WTC11 (cell line): ENCODE data around the gene EXOSC2.

ENCODE experiments used
- ATF1 ChIP-seq: sonication (generic); formaldehyde crosslinking; IDR thresholded peaks from 2 replicates; pipeline ENCODE4 v1.8.1; 2023; ENCODE audit warnings: mild to moderate bottlenecking, moderate library complexity, missing genetic modification reagents
- CREB1 ChIP-seq: sonication (generic); formaldehyde crosslinking; IDR thresholded peaks from 2 replicates; pipeline ENCODE4 v1.8.0; 2023; ENCODE audit warnings: mild to moderate bottlenecking, missing genetic modification reagents
- CTCF ChIP-seq: fragments of 200-600 bp; IDR thresholded peaks from 2 replicates; pipeline ENCODE4 v1.8.0; 2022; ENCODE audit warnings: antibody characterized with exemption
- FOXP1 ChIP-seq: sonication (generic); formaldehyde crosslinking; IDR thresholded peaks from 2 replicates; pipeline ENCODE4 v1.8.0; 2022; ENCODE audit warnings: missing genetic modification reagents, mild to moderate bottlenecking, moderate library complexity, borderline replicate concordance
- IRF2 ChIP-seq: sonication (generic); formaldehyde crosslinking; IDR thresholded peaks from 2 replicates; pipeline ENCODE4 v1.8.0; 2022; ENCODE audit warnings: low read depth, missing genetic modification reagents, borderline replicate concordance
- JUN ChIP-seq: sonication (generic); formaldehyde crosslinking; IDR thresholded peaks from 2 replicates; pipeline ENCODE4 v1.8.0; 2023; ENCODE audit warnings: mild to moderate bottlenecking, missing genetic modification reagents
- MAX ChIP-seq: sonication (generic); formaldehyde crosslinking; IDR thresholded peaks from 2 replicates; pipeline ENCODE4 v1.8.0; 2022; ENCODE audit warnings: mild to moderate bottlenecking, missing genetic modification reagents
- NFE2L1 ChIP-seq: sonication (generic); formaldehyde crosslinking; IDR thresholded peaks from 2 replicates; pipeline ENCODE4 v1.8.1; 2023; ENCODE audit warnings: missing genetic modification reagents
- NFYB ChIP-seq: sonication (generic); formaldehyde crosslinking; conservative IDR thresholded peaks from 2 replicates; pipeline ENCODE4 v1.8.0; 2022; ENCODE audit warnings: low read depth, missing genetic modification reagents
- NR1H2 ChIP-seq: sonication (generic); formaldehyde crosslinking; IDR thresholded peaks from 2 replicates; pipeline ENCODE4 v1.9.0; 2021; ENCODE audit warnings: mild to moderate bottlenecking, moderate library complexity, missing genetic modification reagents
- STAT6 ChIP-seq: sonication (generic); formaldehyde crosslinking; conservative IDR thresholded peaks from 2 replicates; pipeline ENCODE4 v1.8.1; 2023; ENCODE audit warnings: mild to moderate bottlenecking, low read depth, missing genetic modification reagents, moderate library complexity
- USF2 ChIP-seq: sonication (generic); formaldehyde crosslinking; IDR thresholded peaks from 2 replicates; pipeline ENCODE4 v1.8.1; 2023; ENCODE audit warnings: mild to moderate bottlenecking, missing genetic modification reagents, moderate library complexity
- ZBTB43 ChIP-seq: sonication (generic); formaldehyde crosslinking; IDR thresholded peaks from 2 replicates; pipeline ENCODE4 v1.8.1; 2023; ENCODE audit warnings: mild to moderate bottlenecking, missing genetic modification reagents
- ZNF416 ChIP-seq: fragments of 250-450 bp; sonication (Bioruptor Pico); IDR thresholded peaks from 2 replicates; pipeline ENCODE4 v1.9.0; 2021; ENCODE audit warnings: mild to moderate bottlenecking, inconsistent platforms

GRCh38 chr9:130689572-130689936 is 4.0 kb upstream of the EXOSC2 start:
- no peak for TF ChIP-seq CTCF
- TF ChIP-seq USF2 (CRISPR knock-in tag) = no peak
- TF ChIP-seq FOXP1 (CRISPR knock-in tag) = no peak
- no peak for TF ChIP-seq CREB1 (CRISPR knock-in tag)
- TF ChIP-seq ZNF416 (CRISPR knock-in tag) = no peak
- TF ChIP-seq ZBTB43 (CRISPR knock-in tag) = no peak
- TF ChIP-seq NFE2L1 (CRISPR knock-in tag) = no peak
- no peak for TF ChIP-seq NFYB (CRISPR knock-in tag)
- TF ChIP-seq IRF2 (CRISPR knock-in tag) = no peak
- TF ChIP-seq JUN (CRISPR knock-in tag) = no peak
- no peak for TF ChIP-seq NR1H2
- no peak for TF ChIP-seq MAX (CRISPR knock-in tag)
- TF ChIP-seq ATF1 (CRISPR knock-in tag) = no peak
- TF ChIP-seq STAT6 (CRISPR knock-in tag) = no peak
